ENCODE measurements around the gene CROCC2.

The CROCC2 gene

GRCh38 chr2:240951045-240951594 is 45.0 kb downstream of the CROCC2 start:
- no peak overlapping the region for H3K4me2 ChIP-seq (ENCODE audit: insufficient read depth, low read length)
- TF ChIP-seq, protein P1, sequence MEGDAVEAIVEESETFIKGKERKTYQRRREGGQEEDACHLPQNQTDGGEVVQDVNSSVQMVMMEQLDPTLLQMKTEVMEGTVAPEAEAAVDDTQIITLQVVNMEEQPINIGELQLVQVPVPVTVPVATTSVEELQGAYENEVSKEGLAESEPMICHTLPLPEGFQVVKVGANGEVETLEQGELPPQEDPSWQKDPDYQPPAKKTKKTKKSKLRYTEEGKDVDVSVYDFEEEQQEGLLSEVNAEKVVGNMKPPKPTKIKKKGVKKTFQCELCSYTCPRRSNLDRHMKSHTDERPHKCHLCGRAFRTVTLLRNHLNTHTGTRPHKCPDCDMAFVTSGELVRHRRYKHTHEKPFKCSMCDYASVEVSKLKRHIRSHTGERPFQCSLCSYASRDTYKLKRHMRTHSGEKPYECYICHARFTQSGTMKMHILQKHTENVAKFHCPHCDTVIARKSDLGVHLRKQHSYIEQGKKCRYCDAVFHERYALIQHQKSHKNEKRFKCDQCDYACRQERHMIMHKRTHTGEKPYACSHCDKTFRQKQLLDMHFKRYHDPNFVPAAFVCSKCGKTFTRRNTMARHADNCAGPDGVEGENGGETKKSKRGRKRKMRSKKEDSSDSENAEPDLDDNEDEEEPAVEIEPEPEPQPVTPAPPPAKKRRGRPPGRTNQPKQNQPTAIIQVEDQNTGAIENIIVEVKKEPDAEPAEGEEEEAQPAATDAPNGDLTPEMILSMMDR (IDR thresholded peaks at IDR 0.05; ENCODE audit: borderline replicate concordance, extremely low read depth, low read length, poor library complexity, severe bottlenecking) = no peak
- no peak for TF ChIP-seq EZH2 (IDR thresholded peaks at IDR 0.05; ENCODE audit: borderline replicate concordance, low read depth, low read length, severe bottlenecking)
- H3K4me3 ChIP-seq (ENCODE audit: low read depth in 1 of 2, low read length in 2 of 2) = no peak overlapping the region
- H3K9ac ChIP-seq (ENCODE audit: low read depth, low read length) = no peak overlapping the region
- H3K36me3 ChIP-seq (ENCODE audit: insufficient read depth, low read length) = no peaks in the 10 kb centered on the region
- H3K27ac ChIP-seq (ENCODE audit: low read length) = no peak overlapping the region
- no peaks in the 10 kb centered on the region for H3K79me2 ChIP-seq (ENCODE audit: insufficient read depth, low read length)
- no peaks in the 10 kb centered on the region for H3K9me3 ChIP-seq (ENCODE audit: insufficient read depth, low read length, severe bottlenecking)
- DNase-seq (no peak), ATAC-seq (ENCODE audit: insufficient read depth, low read depth) (no peak)
- no peaks in the 10 kb centered on the region for H3K4me1 ChIP-seq (ENCODE audit: insufficient read depth, low read length)
- H2AFZ ChIP-seq (ENCODE audit: low read depth, low read length) = no peak overlapping the region
- peaks cover 5% of the 10 kb centered on the region; the same call in 1 of the 2 replicates for H4K20me1 ChIP-seq (ENCODE audit: insufficient read depth, low read length)
- H3K27me3 ChIP-seq (ENCODE audit: insufficient read depth, low read length, poor library complexity) = peaks cover 22% of the 10 kb centered on the region

- H3K4me3 ChIP-seq (ENCODE audit: low read depth in 1 of 2, low read length in 2 of 2) = no peak overlapping the region
- no peaks in the 10 kb centered on the region for H3K9me3 ChIP-seq (ENCODE audit: insufficient read depth, low read length, severe bottlenecking)
- H4K20me1 ChIP-seq (ENCODE audit: insufficient read depth, low read length) = peaks cover 5% of the 10 kb centered on the region; the same call in 1 of the 2 replicates
- H3K27me3 ChIP-seq (ENCODE audit: insufficient read depth, low read length, poor library complexity) = peaks cover 21% of the 10 kb centered on the region
- no peak overlapping the region for H3K9ac ChIP-seq (ENCODE audit: low read depth, low read length)
- DNase-seq = no peak
- H3K27ac ChIP-seq (ENCODE audit: low read length) = no peak overlapping the region
- H2AFZ ChIP-seq (ENCODE audit: low read depth, low read length) = no peak overlapping the region
- H3K4me2 ChIP-seq (ENCODE audit: insufficient read depth, low read length) = no peak overlapping the region
- H3K36me3 ChIP-seq (ENCODE audit: insufficient read depth, low read length) = no peaks in the 10 kb centered on the region
- H3K4me1 ChIP-seq (ENCODE audit: insufficient read depth, low read length) = no peaks in the 10 kb centered on the region
- TF ChIP-seq, protein P1 (IDR thresholded peaks at IDR 0.05; ENCODE audit: borderline replicate concordance, extremely low read depth, low read length, poor library complexity, severe bottlenecking) = no peak
- TF ChIP-seq EZH2 (IDR thresholded peaks at IDR 0.05; ENCODE audit: borderline replicate concordance, low read depth, low read length, severe bottlenecking) = no peak
- no peaks in the 10 kb centered on the region for H3K79me2 ChIP-seq (ENCODE audit: insufficient read depth, low read length)
- no peak for ATAC-seq (ENCODE audit: insufficient read depth, low read depth)
These were observed 46.5 kb downstream of the CROCC2 start for GRCh38 chr2:240952496-240953246.

- Histone ChIP-seq H3K79me2 (ENCODE audit: insufficient read depth, low read length) (no peaks in the 10 kb centered on the region), H3K27ac (ENCODE audit: low read length) (no peak overlapping the region), H3K4me3 (ENCODE audit: low read depth in 1 of 2, low read length in 2 of 2) (no peak overlapping the region), H3K9ac (ENCODE audit: low read depth, low read length) (no peak overlapping the region), H3K4me2 (ENCODE audit: insufficient read depth, low read length) (no peak overlapping the region), H4K20me1 (ENCODE audit: insufficient read depth, low read length) (peaks cover 5% of the 10 kb centered on the region; the same call in 1 of the 2 replicates), H2AFZ (ENCODE audit: low read depth, low read length) (no peak overlapping the region), H3K4me1 (ENCODE audit: insufficient read depth, low read length) (no peaks in the 10 kb centered on the region), H3K9me3 (ENCODE audit: insufficient read depth, low read length, severe bottlenecking) (no peaks in the 10 kb centered on the region), H3K36me3 (ENCODE audit: insufficient read depth, low read length) (no peaks in the 10 kb centered on the region), H3K27me3 (ENCODE audit: insufficient read depth, low read length, poor library complexity) (peaks cover 21% of the 10 kb centered on the region)
- TF ChIP-seq, protein P1 (IDR thresholded peaks at IDR 0.05; ENCODE audit: borderline replicate concordance, extremely low read depth, low read length, poor library complexity, severe bottlenecking) = no peak
- no peak for TF ChIP-seq EZH2 (IDR thresholded peaks at IDR 0.05; ENCODE audit: borderline replicate concordance, low read depth, low read length, severe bottlenecking)
- DNase-seq (no peak), ATAC-seq (ENCODE audit: insufficient read depth, low read depth) (no peak)
These were observed 47.6 kb downstream of the CROCC2 start for GRCh38 chr2:240953426-240954410.

Measured in DND-41 (cell line).